Colon (tissue), 2 donors: ENCODE results near the gene VCAN.

Source experiments
- FAIRE-seq: peaks from 2 replicates; lab custom pipeline; 2012; peaks lifted over from hg19 to GRCh38; lab: Jason Lieb, UNC
- donor health status: control.
- donor health status: control.

VCAN gene

GRCh38 chr5:83538786-83539462 lies 67.4 kb downstream of the VCAN start:
- FAIRE-seq = no peak

GRCh38 chr5:83539463-83539790 lies 67.9 kb downstream of the VCAN start:
- FAIRE-seq = no peak

- FAIRE-seq = no peak
These were observed 68.6 kb downstream of the VCAN start for GRCh38 chr5:83540105-83540504.

- FAIRE-seq = no peak
These were observed 69.2 kb downstream of the VCAN start for GRCh38 chr5:83540783-83541182.

GRCh38 chr5:83542839-83543238 lies 71.3 kb downstream of the VCAN start:
- no peak for FAIRE-seq

- FAIRE-seq = no peak
These were observed 72.4 kb downstream of the VCAN start for GRCh38 chr5:83543898-83544297.

GRCh38 chr5:83547161-83547560 lies 75.6 kb downstream of the VCAN start:
- no peak for FAIRE-seq

- no peak for FAIRE-seq
These were observed 76.3 kb downstream of the VCAN start for GRCh38 chr5:83547889-83548288.

GRCh38 chr5:83548581-83548980 lies 77.0 kb downstream of the VCAN start:
- FAIRE-seq = no peak

- FAIRE-seq = no peak
These were observed 77.5 kb downstream of the VCAN start for GRCh38 chr5:83549076-83549475.

GRCh38 chr5:83549674-83550073 lies 78.1 kb downstream of the VCAN start:
- no peak for FAIRE-seq

GRCh38 chr5:83551821-83552220 lies 80.3 kb downstream of the VCAN start:
- FAIRE-seq = no peak

GRCh38 chr5:83552275-83552674 lies 80.7 kb downstream of the VCAN start:
- FAIRE-seq = no peak

- FAIRE-seq = no peak
These were observed 81.5 kb downstream of the VCAN start for GRCh38 chr5:83553000-83553486.

GRCh38 chr5:83554133-83554532 lies 82.6 kb downstream of the VCAN start:
- no peak for FAIRE-seq

GRCh38 chr5:83554686-83555085 lies 83.1 kb downstream of the VCAN start:
- FAIRE-seq = no peak

- FAIRE-seq = no peak
These were observed 83.7 kb downstream of the VCAN start for GRCh38 chr5:83555263-83555662.

GRCh38 chr5:83556190-83556589 lies 84.6 kb downstream of the VCAN start:
- no peak for FAIRE-seq

- no peak for FAIRE-seq
These were observed 87.7 kb downstream of the VCAN start for GRCh38 chr5:83559118-83559785.

GRCh38 chr5:83562071-83562606 lies 90.6 kb downstream of the VCAN start:
- no peak for FAIRE-seq

GRCh38 chr5:83562791-83563557 lies 91.4 kb downstream of the VCAN start:
- FAIRE-seq = no peak

GRCh38 chr5:83563631-83564030 lies 92.1 kb downstream of the VCAN start:
- FAIRE-seq = no peak
